ENCODE results near the gene DHTKD1.

Gene DHTKD1

GRCh38 chr10:12027539-12027938, 41.2 kb upstream of the DHTKD1 start:
- in situ Hi-C loops (cut with HindIII; ENCODE audit: low sequenced_read_pairs), result no loop called here
- no peak for DNase-seq (ENCODE audit: low read depth)
- no peak for TF ChIP-seq CTCF (IDR thresholded peaks at IDR 0.05; ENCODE audit: low read depth, low read length, missing control alignments)
- H3K4me3 ChIP-seq (ENCODE audit: low read depth, low read length), result no peak overlapping the region

GRCh38 chr10:12031404-12031803, 37.4 kb upstream of the DHTKD1 start:
- H3K4me3 ChIP-seq (ENCODE audit: low read depth, low read length), result no peak overlapping the region
- in situ Hi-C loops (cut with HindIII; ENCODE audit: low sequenced_read_pairs), result no loop called here
- TF ChIP-seq CTCF (IDR thresholded peaks at IDR 0.05; ENCODE audit: low read depth, low read length, missing control alignments), result no peak
- no peak for DNase-seq (ENCODE audit: low read depth)

- no peak for TF ChIP-seq CTCF (IDR thresholded peaks at IDR 0.05; ENCODE audit: low read depth, low read length, missing control alignments)
- in situ Hi-C loops (cut with HindIII; ENCODE audit: low sequenced_read_pairs), result no loop called here
- no peak for DNase-seq (ENCODE audit: low read depth)
- H3K4me3 ChIP-seq (ENCODE audit: low read depth, low read length), result no peak overlapping the region
Observed at GRCh38 chr10:12036073-12036655, 32.6 kb upstream of the DHTKD1 start.

GRCh38 chr10:12041766-12042408, 26.9 kb upstream of the DHTKD1 start:
- in situ Hi-C loops (cut with HindIII; ENCODE audit: low sequenced_read_pairs), result no loop called here
- no peak for DNase-seq (ENCODE audit: low read depth)
- peak overlapping the region; percentile 99 for H3K4me3 ChIP-seq (ENCODE audit: low read depth, low read length)
- no peak for TF ChIP-seq CTCF (IDR thresholded peaks at IDR 0.05; ENCODE audit: low read depth, low read length, missing control alignments)

- TF ChIP-seq CTCF (IDR thresholded peaks at IDR 0.05; ENCODE audit: low read depth, low read length, missing control alignments), result no peak
- H3K4me3 ChIP-seq (ENCODE audit: low read depth, low read length), result peak overlapping the region; percentile 99
- in situ Hi-C loops (cut with HindIII; ENCODE audit: low sequenced_read_pairs), result no loop called here
- no peak for DNase-seq (ENCODE audit: low read depth)
Observed at GRCh38 chr10:12042409-12042796, 26.4 kb upstream of the DHTKD1 start.

GRCh38 chr10:12042797-12043651, 25.7 kb upstream of the DHTKD1 start, which contains the start of gene UPF2:
TSS of gene UPF2 (minus strand) at chr10:12042809. CDS start at chr10:12035423, 7,386 bp downstream.
- H3K4me3 ChIP-seq (ENCODE audit: low read depth, low read length), result peak within 1 kb of the TSS; percentile 99
- DNase-seq (ENCODE audit: low read depth), result peak; percentile 97
- TF ChIP-seq CTCF (IDR thresholded peaks at IDR 0.05; ENCODE audit: low read depth, low read length, missing control alignments), result no peak
- in situ Hi-C loops (cut with HindIII; ENCODE audit: low sequenced_read_pairs), result no loop called here

Data from astrocyte of the cerebellum (primary cell).